RKO (cell line): ENCODE results near the gene TNS1.

Experiments
- DNase-seq: peaks from one replicate; pipeline ENCODE4 v3.0.0-alpha.2; 2016; ENCODE audit warnings: low spot score

The TNS1 gene

DNA sequence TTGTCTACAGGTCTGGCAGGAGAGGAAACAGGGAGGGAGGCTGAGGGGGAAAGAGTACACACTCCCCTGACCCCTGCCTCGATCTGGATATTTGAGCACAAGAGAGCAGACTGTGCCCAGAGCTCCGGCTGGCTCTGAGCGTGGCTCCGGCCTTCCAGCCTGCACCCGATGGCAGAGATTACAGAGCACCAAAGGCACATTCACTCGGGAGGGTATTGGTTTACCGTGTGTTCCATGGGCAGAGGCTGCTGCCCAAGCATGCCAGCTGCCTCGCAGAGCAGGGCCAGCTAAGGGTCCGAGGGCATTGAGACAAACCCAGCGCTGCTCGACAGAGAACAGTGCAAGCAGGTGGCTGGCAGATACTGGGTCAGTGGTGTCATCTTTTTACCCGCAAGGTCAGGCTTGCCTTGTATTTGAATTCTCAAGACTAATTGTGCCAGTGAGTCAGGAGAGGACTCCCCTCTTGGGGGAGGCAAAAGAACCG lies 132.2 kb downstream of the TNS1 start:
- no peak for DNase-seq

DNA sequence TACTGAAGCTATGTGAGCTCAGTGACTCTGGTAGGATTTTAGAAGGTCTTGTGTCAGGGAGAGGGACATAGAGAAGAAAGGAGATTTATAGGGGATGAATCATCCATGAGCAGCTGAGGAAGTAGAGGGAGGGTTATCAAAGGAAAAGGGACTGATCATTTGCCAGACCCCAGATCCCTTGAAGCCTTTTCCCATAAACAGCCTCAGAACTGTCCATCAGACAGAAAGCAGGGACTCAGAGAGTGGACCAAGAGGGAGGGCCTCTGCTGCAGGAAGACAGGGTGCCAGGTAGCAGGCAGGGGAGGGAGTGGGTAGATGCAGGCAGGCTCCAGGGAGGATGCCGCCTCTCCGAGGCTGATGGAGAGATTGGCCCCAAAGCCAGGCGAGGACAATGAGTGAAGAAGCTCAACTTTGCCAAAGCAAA lies 133.9 kb downstream of the TNS1 start:
- DNase-seq: no peak

DNA sequence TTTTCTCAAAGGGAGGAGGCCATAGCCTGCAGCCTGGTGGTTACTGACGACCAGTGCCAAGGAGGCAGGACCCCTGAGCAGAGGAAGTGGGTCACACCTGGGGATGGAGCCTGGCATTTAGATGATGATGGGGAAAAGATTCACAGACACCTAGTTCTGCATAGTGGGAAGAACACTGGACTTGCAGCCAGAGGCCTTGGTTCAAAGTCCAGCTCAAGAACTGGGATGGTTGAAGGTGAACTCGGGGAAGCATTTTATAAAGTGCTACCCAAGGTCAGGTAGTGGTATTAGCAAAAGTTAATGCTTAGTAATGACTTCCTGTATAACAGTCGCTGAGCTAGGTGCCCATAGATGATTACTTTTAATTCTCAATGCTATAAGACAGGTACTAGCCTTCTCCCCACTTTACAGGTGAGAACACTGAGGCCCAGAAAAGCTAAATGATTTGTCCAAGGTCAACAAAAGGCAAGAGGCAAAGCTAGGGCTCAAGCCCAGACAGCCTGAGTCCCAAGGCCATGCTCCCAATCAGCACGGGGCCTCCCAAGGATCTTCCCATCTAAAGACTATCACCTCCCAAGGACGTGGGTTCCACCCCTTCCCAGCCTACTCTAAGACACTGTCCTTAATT lies 134.4 kb downstream of the TNS1 start:
- no peak for DNase-seq

DNA sequence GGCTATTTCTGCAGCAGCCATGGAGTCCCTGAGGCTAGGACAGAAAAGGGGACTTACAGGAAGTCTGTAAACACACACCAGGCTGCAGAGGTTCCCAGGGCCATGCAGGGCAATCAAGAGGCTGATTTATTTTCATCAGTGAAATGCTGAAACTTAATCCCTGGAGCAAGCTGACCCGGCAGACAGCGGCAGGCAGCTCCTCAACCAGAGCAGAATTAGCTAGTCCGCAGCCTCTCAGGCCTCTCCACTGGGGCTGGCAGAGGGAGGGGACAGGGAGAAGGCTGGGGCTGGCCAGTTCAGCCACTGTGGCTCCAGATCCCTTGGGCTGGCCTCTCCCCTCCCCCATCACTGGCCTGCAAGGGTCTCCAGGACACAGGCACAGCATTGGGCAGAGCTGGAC lies 136.3 kb downstream of the TNS1 start:
- DNase-seq: no peak

DNA sequence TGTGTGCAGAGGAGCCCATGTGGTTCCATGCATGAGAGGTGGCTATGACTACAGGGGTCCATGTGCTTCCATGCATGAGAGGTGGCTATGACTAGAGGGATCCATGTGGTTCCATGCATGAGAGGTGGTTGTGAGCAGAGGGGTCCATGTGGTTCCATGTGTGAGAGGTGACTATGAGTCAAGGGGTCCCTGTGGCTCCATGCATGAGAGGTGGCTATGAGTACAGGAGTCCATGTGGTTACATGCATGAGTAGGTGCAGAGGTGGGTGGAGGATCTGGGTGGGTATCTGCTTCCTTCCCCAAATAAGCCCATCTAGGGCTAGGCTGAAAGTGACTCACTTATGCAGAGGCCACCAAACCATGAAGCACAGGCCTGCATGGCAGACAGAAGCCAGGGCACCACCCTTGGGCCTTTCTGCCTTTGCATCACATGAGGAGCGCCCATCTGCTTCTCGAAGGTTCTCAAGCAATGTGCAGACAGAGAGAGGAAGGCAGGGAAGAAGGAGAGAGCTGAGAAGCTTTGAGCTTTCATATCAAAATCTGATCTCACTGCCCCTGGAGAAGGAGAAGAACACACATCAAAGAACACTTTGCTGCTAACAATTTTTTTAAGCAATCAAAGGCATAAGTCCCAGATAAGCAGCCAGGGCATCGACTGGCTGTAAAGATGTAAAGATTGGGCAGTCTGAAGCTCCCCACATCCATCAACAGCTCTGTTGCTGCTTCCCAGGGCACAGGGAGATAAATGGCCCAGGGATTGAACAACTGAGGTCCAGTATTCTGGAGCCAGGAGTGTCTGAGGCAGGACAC lies 137.6 kb downstream of the TNS1 start:
- DNase-seq: no peak

DNA sequence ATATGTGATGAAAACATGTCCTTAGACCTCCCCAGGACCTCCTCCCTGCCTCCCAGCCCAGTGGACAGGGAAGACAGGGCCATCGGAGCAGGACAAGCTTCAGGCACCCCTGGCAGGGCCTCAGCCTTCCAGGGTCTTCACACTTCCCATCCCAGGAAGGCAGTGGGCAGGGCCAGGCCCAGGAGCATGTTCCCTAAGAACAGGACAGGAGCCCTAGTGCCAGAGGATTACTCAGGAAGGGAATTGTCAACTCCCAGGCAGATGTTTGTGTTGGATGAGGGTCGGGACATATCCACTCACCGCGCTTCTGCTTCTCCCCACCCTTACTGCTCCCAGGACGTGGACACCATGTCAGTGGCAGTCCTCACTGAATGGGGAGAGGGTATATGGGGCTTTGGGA lies 138.9 kb downstream of the TNS1 start:
- DNase-seq: no peak

DNA sequence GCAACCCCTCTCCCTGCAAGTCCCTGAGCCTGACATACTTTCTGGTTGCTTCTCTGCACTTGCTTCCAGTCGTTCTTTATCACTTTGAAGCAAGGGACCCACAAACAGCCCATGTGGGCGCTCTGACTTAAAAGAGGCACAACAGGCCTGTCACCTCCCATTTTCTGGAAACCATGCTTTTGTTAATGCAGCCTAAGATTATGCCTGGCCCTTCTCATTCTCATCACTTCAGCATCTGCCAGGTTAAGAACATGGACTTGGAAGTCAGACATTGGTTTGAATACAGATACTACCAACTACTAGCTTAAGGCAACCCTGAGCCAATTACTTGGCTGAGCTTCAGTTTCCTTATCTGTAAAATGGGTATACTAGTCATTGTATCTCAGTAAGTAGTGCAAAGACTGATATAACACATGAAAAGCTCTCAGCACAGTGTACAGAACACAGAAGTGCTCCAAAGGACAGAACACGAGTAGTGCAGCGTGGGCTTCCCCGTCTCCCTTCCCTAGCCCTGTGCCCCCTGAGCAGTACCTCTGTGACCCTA lies 141.4 kb downstream of the TNS1 start:
- no peak for DNase-seq

DNA sequence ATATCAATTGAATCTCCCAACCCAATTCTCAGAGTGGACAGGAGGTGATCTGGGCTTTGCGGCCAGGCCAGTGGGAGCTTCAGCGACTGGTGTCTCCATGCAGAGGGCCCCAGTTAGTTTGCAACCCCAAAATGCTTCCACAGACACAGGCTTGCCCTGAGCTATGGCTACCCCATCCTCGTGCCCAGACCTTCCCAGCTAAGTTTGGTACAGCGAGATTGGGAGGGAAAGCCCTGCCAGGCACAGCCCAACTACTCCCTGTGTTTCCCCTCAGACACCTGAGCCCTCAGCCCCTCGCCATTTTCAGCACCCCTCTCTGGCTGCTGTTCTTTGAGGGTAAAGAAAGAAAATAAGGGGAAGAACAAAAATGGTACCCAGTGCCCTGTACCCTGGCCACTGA lies 142.9 kb downstream of the TNS1 start:
- DNase-seq: no peak

DNA sequence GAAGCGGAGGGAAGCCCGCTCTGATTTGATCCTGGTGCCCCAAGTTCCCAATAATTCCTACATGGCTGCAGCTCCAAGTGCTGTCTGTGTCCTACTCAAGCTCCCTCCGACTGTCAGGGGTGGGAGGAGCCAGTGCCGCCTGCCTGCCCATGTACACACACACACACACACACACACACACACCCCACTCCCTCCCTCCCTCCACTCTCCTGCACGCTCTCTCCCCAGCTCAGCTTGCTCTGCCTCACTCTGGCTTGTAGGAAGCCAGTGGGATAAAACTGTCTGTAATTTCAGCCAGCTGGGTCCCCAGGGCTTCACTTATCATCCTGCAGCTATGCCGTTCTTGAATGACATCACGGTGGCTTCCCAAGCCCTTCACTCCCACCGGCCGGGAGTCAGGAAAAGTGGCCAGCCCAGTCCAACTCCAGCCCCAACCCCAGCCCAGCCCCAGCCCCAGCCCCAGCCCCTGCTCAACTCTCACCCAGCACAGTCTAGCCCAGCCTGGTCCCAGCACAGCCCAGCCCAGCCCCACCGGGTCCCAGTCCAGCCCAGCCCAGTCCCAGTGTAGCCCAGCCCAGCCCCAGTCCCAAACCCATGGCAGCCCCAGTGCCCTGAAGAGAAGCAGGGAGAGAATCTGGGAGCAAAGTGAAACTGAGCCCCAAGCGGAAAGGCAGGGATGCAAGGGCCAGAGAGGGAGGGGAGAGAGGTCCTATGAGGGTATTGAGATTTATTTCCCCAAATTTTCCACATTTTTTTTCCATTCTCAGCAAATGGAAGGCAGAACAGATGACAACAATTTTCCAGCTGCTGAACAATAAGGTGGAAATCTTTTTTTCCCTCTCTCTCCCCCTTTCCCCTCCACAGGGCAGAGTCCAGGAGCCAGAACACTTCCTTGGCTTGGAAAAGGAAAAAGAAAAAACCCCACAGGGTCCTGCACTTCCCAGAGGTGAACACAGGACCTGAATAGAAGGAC lies 144.0 kb downstream of the TNS1 start:
- DNase-seq: no peak

DNA sequence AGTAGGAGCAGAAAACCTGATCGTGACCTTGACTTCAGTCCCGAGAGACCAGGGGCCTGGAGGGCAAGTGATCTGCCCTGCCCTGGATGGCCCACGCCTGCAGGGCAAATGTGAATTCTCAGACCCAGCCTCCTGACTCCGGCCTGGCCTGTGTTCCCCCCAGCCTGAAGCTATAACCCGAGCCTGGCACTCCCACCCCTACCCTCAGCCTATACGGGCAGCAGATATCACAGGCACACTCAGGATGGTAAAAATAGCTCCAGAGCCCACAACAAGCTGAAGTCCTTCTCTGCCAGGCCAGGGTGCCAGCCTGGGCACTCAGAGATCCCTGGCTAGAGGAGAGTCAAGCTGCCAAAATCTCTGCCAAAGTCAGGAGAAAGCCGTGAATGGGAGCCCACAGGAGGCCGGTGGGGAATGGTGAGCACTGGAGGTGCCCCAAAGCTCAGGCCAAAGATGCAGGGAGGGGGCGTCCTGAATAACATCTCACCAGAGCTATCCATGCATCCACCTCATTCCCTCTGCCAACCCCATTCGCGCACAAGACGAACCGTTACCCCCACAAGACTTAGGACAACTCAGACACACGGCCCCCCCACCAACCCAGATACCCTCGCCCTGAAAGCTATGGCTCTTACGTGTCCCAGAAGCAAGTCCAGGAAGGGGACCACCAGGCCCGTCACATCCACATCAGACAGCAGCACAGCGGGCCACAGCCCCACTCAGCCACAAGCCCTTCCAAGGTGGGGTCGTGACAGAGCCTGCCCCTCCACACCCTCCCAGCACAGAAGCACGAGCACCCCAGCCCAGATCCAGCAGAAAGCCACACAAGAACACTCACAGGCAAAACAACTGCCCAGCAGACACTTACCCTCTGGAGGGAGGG lies 144.9 kb downstream of the TNS1 start:
- no peak for DNase-seq

DNA sequence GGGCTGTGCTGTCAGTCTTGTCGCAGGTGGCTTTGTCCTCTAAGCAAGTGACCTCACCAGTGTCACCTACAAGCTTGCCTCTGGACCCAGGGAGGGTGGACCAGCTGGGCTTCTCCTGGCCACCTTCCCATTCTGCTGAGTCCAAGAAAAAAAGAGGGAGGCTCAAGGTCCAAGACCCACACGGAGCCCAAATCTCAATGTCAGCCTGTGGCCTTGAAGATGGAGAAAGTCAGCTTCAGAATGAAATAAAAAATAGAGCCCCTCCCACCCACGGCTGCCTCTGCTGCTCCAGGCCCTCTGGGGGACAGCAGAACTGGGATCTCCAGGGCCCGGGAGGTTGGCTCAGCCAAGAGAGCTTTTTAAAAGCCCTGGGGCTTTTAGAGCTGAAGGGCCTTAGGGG lies 145.9 kb downstream of the TNS1 start:
- DNase-seq: no peak

DNA sequence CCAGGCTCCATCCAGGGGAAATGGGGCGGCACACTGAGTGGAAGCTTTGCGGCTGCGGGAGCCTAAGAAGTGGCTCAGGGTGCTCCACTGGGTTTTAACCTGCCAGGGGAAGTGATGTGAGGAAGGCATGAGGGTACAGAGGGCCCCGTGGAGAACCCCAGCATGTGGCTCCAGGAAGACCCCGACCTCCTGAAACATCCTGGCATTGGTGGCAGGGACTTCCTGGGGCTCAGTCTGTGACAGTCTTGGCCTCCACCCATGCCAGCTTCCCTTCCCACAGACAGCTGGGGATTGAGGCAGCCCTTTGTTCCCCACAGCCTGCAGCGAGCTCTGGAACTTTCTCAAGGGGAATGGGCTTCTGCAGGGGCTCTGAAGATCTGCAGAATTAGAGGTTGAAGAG lies 146.6 kb downstream of the TNS1 start:
- no peak for DNase-seq

DNA sequence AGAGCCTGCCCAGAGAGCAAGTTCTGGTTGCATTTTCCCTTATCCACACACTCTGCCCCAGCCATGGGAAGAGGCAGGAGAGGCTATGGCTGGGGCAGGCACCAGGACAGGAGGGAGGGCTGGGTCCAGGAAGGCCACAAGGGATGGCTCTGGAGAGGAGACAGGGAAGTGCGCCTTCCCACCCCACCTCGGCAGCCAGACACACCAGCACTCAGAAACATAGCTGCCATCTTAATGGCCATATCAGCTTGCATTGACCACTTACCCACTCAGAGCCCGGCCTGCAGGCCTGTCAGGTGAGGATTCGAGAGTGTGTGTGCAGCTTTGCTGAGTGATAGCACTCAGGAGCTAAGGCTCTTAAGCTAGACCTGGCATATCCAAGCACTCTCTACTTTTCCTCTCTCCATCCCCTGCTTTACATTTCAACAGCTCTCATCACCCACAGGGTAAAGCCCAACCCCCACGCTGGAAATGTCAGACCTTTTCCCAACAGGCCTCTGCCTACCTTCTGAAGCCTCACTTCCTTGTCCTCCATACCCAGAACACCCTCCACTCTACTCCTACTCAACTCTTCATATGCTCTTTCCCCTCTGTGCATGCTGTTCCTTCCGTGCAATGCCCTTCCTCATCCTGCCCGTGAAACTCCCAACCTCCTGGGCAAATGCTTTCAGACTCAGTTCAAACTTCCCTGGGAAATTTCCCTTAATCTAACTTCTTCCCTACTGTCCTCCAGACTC lies 147.9 kb downstream of the TNS1 start:
- DNase-seq: no peak

DNA sequence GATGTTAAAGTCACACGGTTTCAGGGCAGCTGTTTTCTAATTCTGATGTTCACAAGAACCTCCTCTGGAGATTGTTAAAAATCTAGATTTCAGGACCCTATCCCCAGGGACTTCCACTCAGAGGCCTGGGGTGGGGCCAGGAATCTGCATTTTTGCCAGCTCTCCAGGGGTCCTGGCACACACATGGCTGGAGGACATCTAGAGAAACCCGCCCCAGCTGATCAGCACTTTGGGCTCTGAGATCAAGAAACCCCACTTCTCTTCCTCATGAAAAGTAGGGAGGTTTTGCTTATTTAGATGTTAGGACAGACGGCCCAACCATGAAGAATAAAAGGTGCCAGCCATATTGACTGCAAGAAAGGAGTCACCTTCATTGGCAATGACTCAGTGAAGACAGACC lies 148.8 kb downstream of the TNS1 start:
- no peak for DNase-seq

DNA sequence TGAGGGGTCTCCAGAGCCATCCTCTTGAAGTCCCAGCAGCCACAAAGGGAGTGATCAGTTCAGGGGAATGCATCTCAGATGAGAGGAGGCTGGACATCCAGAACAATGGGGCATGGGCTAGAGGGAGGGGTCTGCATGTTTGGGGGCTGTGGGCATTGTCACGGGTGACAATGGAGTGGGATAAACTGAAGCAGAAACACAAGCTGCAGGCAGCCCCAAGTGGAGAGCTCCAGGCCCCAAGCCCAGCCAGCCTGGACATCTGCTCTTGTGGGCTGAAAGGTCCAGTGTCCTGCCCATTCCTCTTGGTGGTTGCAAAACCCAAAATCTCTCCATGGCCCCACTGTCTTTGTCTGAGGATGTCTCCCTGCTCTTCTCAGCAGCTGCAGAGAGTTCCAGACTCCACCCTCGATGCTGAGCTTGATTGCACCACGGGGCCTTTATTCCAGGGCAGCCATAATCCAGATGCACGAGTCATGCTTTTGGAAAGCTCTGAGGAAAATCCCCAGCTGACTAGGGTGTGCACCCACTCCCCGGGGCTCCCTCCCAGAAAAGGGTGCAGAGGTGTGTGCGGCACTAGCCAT lies 149.4 kb downstream of the TNS1 start:
- DNase-seq: no peak

DNA sequence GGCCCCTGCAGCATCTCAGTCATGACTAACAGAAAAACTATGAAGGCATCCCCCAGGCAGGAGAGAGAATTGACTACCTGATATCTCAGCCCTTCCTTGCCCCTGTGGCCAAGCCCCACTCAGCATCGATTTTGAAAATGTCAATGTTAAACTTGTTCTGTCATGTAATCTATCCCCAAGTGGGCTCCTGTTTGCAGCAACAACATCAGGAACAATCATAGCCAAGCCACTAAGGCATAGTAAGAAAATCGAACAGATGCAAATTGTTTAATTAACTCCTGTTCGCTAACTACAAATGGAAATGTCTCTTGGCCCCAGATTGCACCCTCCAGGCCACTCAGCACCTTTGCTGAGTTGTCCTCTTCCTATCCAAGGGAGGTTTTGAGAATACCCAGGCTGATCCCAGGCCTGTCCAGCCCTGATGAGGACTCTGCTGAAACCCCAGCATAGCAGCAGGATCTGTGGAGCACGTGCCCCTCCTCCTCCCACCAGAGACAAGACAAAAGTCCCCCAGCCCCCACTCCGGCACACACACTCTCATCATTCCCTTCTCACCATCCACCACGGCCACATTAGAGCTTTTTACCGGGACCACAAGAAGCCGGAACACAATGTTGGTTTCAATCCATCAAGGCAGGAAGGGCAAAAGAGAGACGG lies 150.1 kb downstream of the TNS1 start:
- DNase-seq: no peak

DNA sequence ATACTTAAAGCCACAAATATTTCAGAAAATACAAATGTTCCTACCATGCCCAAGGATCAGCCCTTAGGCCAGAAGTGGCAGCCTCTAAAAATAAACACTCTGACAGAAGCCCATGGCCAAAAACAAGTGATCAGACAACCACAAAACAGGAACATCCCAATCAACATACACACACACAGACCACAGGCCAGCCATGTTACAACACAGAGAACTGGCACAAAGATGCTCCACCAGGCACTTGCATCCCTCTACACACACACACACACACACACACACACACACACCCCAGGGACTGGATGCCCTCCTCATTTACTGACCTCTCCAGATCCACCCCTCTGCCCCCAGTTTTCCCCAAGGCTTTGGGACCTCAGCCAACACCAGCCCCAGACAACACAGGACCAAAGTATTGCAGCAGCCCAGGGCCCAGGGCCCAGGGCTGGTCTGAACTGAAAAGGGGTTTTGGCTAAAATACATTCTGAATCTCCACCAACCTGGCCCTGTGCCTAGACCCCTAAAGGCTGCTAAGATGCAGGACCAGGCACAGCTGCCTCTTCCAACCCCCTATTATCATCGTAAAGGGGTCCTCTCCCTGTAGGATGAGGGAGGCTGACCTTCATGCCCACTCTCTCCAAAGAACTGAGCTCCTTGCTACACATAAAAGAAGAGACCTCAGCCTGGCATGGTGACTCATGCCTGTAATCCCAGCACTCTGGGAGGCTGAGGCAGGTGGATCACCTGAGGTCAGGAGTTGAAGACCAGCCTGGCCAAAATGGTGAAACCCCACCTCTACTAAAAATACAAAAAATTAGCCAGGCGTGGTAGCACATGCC lies 151.4 kb downstream of the TNS1 start:
- no peak for DNase-seq

DNA sequence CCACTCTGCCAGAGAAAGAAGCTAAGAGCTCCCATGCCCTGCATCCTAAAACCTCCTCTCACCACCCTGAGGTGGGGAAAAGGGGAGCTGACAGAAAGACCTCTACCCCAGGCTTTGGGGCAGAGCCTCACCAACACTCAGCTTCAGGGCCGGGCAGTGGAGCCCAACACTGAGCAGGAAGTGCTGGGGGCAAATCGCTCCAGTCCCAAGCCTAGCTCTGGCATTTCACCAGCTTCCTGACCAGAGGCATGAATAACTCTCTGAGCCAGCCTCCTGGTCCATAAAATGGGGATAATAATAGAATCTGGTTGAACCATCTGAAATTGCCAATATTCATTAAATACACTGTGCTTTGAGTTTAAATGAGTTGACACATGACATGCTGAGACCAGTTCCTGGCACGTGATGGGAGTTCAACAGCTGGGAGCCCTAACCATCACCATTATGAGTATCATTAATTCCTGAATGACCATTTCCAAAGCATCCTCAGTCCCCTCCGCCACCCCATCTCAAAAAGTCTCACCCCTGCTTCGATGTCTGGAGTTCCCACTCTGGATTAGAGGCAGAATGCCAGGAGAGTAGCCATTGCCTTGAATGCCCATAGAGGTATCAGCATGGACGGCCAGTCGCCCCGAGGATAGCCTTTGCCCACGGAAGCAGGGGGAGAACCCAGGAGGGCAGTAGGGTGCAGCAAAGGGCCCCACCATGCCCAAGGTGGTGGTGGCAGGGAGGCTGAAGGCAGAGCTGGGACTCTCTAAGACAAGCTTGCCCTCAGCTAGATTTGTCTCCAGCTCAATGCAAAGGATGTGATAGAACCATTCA lies 153.4 kb downstream of the TNS1 start:
- no peak for DNase-seq
